B cell (primary cell): ENCODE data around the gene SEPHS2. TPM values are rescaled to one million over a fixed set of nuclear protein-coding genes. Genes with fewer than 3 reads are reported as not detected.

ENCODE experiments used
- ATAC-seq: fragments of 200-7000 bp; cut with Tn5 transposase; one replicate; pipeline ENCODE4 v1.10.0; 2021; ENCODE audit warnings: low read depth, mild to moderate bottlenecking, moderate number of reproducible peaks, moderate library complexity
- CTCF ChIA-PET: fragments of 350-600 bp; sonication (Branson Sonifier 250); formaldehyde crosslinking; loops from one replicate; lab custom pipeline; 2021; ENCODE audit warnings: antibody characterized with exemption, inconsistent platforms; lab: Charles Lee
- POLR2A ChIA-PET: fragments of 350-600 bp; sonication (Branson Sonifier 250); formaldehyde crosslinking; loops from one replicate; lab custom pipeline; 2021; ENCODE audit warnings: antibody characterized with exemption; lab: Charles Lee
- DNase-seq: peaks from one replicate; pipeline ENCODE4 v3.0.0; 2013
- H2AFZ ChIP-seq: 2 replicates; pipeline ENCODE4 v1.6.1; 2012; ENCODE audit warnings: mild to moderate bottlenecking, low read depth, low read length; ENCODE audit not compliant: insufficient read depth, poor library complexity, severe bottlenecking
- H3K27ac ChIP-seq, 2 donors: 1 replicate in 1 of 2; 2 replicates in 1 of 2; pipeline ENCODE4 v1.5.1; 2012 to 2013; ENCODE audit warnings: low read length in 2 of 2, mild to moderate bottlenecking in 2 of 2, moderate library complexity in 1 of 2
- H3K27me3 ChIP-seq, 4 experiments: fragments of 200-600 bp in 1 of 4; sonication (generic) in 1 of 4; replicated peaks in 1 of 4; 1 replicate in 2 of 4; 2 replicates in 2 of 4; pipeline versions ENCODE4 v1.6.1 to v1.7.0; 2013 to 2016; ENCODE audit warnings: low read length in 3 of 4, mild to moderate bottlenecking in 2 of 4, mixed read lengths in 1 of 4, moderate library complexity in 1 of 4; ENCODE audit not compliant: insufficient read depth in 4 of 4, control insufficient read depth in 3 of 4; ENCODE audit errors: control extremely low read depth in 1 of 4
- H3K36me3 ChIP-seq, 2 experiments: replicated peaks in 1 of 2; 1 replicate in 1 of 2; 2 replicates in 1 of 2; pipeline versions ENCODE4 v1.6.1 to v1.7.1; 2013; ENCODE audit warnings: low read length in 1 of 2; ENCODE audit not compliant: insufficient read depth in 2 of 2, control insufficient read depth in 1 of 2; ENCODE audit errors: control extremely low read depth in 1 of 2, extremely low read depth in 1 of 2
- H3K4me1 ChIP-seq, 2 donors: fragments of 200-600 bp in 1 of 2; sonication (generic) in 1 of 2; 1 replicate in 1 of 2; 2 replicates in 1 of 2; pipeline versions ENCODE4 v1.5.1 to v1.6.1; 2013 to 2017; ENCODE audit warnings: low read length in 2 of 2; ENCODE audit not compliant: control insufficient read depth in 2 of 2, insufficient read depth in 2 of 2
- H3K4me2 ChIP-seq: replicated peaks from 2 replicates; pipeline ENCODE3; 2012; ENCODE audit warnings: mild to moderate bottlenecking, low read depth, low read length; ENCODE audit not compliant: poor library complexity, severe bottlenecking
- H3K4me3 ChIP-seq, 5 experiments: fragments of 200-600 bp in 1 of 5; sonication (generic) in 1 of 5; 1 replicate in 3 of 5; 2 replicates in 2 of 5; pipeline versions ENCODE4 v1.5.1 to v1.7.0; 2011 to 2016; ENCODE audit warnings: low read length in 4 of 5, mild to moderate bottlenecking in 4 of 5, low read depth in 2 of 5, control low read depth in 1 of 5, moderate library complexity in 1 of 5; ENCODE audit not compliant: insufficient read depth in 1 of 5; ENCODE audit errors: control extremely low read depth in 1 of 5, extremely low read depth in 1 of 5
- H3K79me2 ChIP-seq: fragments of 200-600 bp; sonication (generic); one replicate; pipeline ENCODE4 v1.6.0; 2016; ENCODE audit warnings: low read length; ENCODE audit not compliant: control insufficient read depth, insufficient read depth
- H3K9ac ChIP-seq: fragments of 200-600 bp; sonication (generic); 2 replicates; pipeline ENCODE4 v1.6.1; 2017; ENCODE audit warnings: mild to moderate bottlenecking, low read length, moderate library complexity
- H3K9me3 ChIP-seq, 3 donors: one replicate each; pipeline versions ENCODE4 v1.6.1 to v1.7.1; 2013; ENCODE audit warnings: low read length in 2 of 3; ENCODE audit not compliant: control insufficient read depth in 2 of 3, insufficient read depth in 1 of 3; ENCODE audit errors: control extremely low read depth in 1 of 3
- H4K20me1 ChIP-seq: 2 replicates; pipeline ENCODE4 v1.6.0; 2012; ENCODE audit warnings: mild to moderate bottlenecking, low read length; ENCODE audit not compliant: insufficient read depth, control insufficient read depth, poor library complexity, severe bottlenecking
- H3K27ac Mint-ChIP-seq: one replicate; pipeline ENCODE4 v1.8.0; 2021; ENCODE audit warnings: mixed read lengths
- H3K27me3 Mint-ChIP-seq: one replicate; pipeline ENCODE4 v1.8.0; 2021; ENCODE audit warnings: mixed read lengths
- H3K4me1 Mint-ChIP-seq: one replicate; pipeline ENCODE4 v1.8.0; 2021; ENCODE audit warnings: mixed read lengths
- H3K4me3 Mint-ChIP-seq: one replicate; pipeline ENCODE4 v1.8.0; 2021; ENCODE audit warnings: mixed read lengths
- H3K9me3 Mint-ChIP-seq: one replicate; pipeline ENCODE4 v1.8.0; 2022; ENCODE audit warnings: mixed read lengths; ENCODE audit not compliant: insufficient read depth
- CTCF ChIP-seq: fragments of 200-600 bp; IDR thresholded peaks from one replicate; pipeline ENCODE4 v1.8.0; 2022; ENCODE audit warnings: antibody characterized with exemption, mild to moderate bottlenecking
- EZH2 ChIP-seq: IDR thresholded peaks from 2 replicates; pipeline ENCODE4 v1.6.1; 2012; ENCODE audit warnings: borderline replicate concordance, low read depth, mild to moderate bottlenecking, moderate library complexity, low read length; ENCODE audit not compliant: insufficient read depth, poor library complexity, severe bottlenecking
- WGBS: methylation state at CpG from one replicate; pipeline ENCODE4 v1.1.5; 2013; ENCODE audit warnings: missing lambda C conversion rate; ENCODE audit not compliant: insufficient coverage; 5-methylcytosine and 5-hydroxymethylcytosine counted together
- intact Hi-C: fragments of 100-400 bp; cut with micrococcal nuclease; formaldehyde crosslinking; loops from one replicate; pipeline ENCODE4 v1.10.0; 2022
- polyA plus RNA-seq: library from polyadenylated mRNA; depleted of rRNA; stranded (reverse); fragments of >200 nt; gene quantifications from 2 replicates; pipeline ENCODE4 v1.2.3, GENCODE V29; 2012
- total RNA-seq, 2 donors: library from RNA; stranded (reverse); fragments of 120-200 nt in 1 of 2; gene quantifications; 1 replicate in 1 of 2; 2 replicates in 1 of 2; pipeline versions ENCODE4 v1.2.3 to v1.2.4, GENCODE V29; 2013 to 2022

SEPHS2 gene
- total and polyA plus RNA-seq, 2 donors (not counting 1 experiment from before 2014, with no cell fraction given): 13.8 to 63.2 TPM

- H3K27me3 ChIP-seq: no peaks in the 10 kb centered on the region
- WGBS: 85% methylated on average over 23 of the region's 23 CpGs
- no peaks in the 10 kb centered on the region for H3K9me3 ChIP-seq
- H3K4me1 Mint-ChIP-seq: peaks cover 30% of the 10 kb centered on the region
- peaks cover 16 to 39% of the 10 kb centered on the region in 2 donors for H3K4me1 ChIP-seq
- intact Hi-C loops: loop anchor here (10.0 kb wide), 1 partner anchor 534 kb away; the partner anchor contains the start of gene CDIPT
- no peak for TF ChIP-seq EZH2
- no peak for TF ChIP-seq CTCF
- DNase-seq (no peak), ATAC-seq (no peak)
- ChIA-PET POLR2A (interaction anchor here (0.6 to 1.4 kb wide), 4 partner anchors 8 to 234 kb away, joined by 4 to 6 read pairs (median 4); partner anchors contain the start of gene ZNF771), CTCF (interaction anchor here (2.2 to 5.0 kb wide), 2 partner anchors 10 to 16 kb away, joined by 5 to 65 read pairs; partner anchors contain the start of genes SEPTIN1 and ZNF771)
- peak overlapping the region; percentile 45 for H3K4me3 Mint-ChIP-seq
- no peak overlapping the region for H2AFZ ChIP-seq
- H3K4me2 ChIP-seq: no peak overlapping the region
- peaks cover 4% of the 10 kb centered on the region for H3K27me3 Mint-ChIP-seq
- peaks cover 25% of the 10 kb centered on the region for H4K20me1 ChIP-seq
- no peak overlapping the region for H3K27ac ChIP-seq
- no peaks in the 10 kb centered on the region for H3K9me3 Mint-ChIP-seq
- H3K27ac Mint-ChIP-seq: no peak overlapping the region
- no peak overlapping the region for H3K9ac ChIP-seq
- peaks cover 30% of the 10 kb centered on the region for H3K79me2 ChIP-seq
- no peak overlapping the region for H3K4me3 ChIP-seq
- peaks cover 0 to 16% of the 10 kb centered on the region in 2 experiments for H3K36me3 ChIP-seq
These were observed 46.8 kb downstream of the SEPHS2 start for GRCh38 chr16:30398661-30399434.
